Colon (tissue), 2 donors: ENCODE data around the gene HSPA9.

ENCODE experiments used
- FAIRE-seq: peaks from 2 replicates; lab custom pipeline; 2012; peaks lifted over from hg19 to GRCh38; lab: Jason Lieb, UNC
- donor health status: control.
- donor health status: control.

Gene HSPA9

DNA sequence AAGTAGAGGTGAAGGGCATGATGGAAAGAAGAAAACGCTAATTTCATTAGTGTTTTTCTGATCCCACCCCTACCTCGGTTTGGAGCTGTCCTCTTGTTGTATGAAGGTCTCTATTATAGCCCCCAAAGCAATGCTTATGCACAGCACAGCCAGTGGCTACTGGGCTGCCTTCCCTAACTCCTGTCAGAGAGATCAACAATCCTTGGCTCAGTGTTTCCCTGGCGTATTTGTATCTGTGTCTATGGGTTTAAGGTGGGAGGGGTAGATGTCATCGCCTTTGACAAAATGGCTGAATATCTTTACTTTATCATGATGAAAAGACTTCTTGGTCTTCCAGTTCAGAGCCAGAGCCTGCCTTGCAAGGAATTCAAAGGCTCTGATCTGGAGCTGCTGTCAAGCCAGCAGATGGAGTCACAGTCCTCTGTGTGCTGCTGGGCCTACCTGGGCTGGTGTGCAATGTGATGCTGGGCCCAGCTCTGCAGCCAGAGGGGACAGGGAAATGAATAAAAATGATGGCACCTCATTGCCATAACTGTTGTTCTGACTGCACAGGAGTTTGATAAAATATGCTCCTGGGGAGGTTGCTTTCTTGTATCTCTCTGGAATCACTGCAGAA lies 20.1 kb upstream of the HSPA9 start:
- FAIRE-seq, result no peak

DNA sequence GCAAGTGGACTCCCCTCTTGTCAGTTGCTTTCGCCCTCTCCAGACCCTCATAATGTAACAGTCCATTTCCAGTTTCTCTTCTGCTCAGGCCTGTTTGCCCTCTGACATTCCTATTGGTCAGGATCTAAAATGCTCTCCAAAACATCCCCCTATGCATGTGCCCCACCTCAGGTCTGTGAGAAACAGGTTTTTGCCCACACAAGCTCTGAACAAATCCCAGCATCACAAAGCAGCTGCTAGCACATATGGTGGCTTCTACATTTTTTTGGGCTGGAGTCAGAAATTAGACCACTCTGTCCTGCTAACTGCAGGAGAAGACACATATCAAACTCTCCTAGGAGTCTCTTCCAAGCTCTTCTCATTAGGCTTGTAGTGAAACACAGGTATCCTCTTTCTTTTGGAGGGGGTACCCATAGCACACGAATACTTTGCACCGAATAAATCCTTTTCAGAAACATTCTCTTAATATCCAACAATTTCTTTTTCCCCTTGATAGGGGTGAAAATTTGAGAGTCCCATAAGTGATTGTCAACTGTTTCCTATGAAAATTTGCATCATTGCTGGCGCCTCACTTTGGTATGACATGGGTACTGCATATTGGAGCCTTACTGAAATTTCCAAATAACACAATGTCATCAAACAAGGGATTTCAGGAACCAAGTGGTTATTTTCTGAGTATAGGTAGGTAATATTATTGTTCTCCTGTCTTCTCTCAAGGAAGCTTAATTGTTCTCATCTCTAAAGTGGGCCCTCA lies 19.3 kb upstream of the HSPA9 start:
- FAIRE-seq, result no peak

DNA sequence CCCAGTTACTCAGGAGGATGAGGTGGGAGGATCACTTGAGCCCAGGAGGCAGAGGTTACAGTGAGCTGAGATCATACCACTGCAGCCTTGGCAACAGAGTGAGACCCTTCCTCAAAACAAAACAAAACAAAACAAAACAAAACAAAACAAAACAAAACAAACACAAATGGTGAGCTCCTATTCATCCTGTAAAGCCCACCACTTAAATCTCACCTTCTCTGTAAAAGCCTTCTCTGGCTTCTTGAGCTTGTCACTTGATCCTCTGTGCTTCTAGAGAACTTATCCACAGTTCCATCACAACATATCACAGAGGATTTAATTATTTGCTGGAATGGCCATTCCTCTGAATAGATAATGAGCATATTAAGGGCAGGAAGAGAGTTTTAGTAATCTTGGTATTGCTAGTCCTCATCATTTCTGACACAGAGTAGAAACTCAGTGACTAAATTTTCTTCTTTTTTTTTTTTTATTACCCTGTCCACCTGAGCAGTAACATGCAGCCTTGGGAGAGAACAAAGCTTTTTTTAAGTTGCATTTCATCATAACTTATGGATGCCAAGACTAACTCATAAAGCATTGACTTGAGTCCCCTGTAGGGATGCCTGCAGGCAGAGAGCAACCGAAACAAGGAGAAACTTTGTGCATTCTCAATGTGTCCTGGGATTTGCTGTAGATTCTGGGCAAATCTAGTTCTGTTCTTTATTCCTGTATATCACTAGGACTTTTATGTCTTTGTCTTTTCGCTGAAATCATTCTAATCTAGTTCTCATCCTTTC lies 13.0 kb upstream of the HSPA9 start:
- FAIRE-seq, result no peak

DNA sequence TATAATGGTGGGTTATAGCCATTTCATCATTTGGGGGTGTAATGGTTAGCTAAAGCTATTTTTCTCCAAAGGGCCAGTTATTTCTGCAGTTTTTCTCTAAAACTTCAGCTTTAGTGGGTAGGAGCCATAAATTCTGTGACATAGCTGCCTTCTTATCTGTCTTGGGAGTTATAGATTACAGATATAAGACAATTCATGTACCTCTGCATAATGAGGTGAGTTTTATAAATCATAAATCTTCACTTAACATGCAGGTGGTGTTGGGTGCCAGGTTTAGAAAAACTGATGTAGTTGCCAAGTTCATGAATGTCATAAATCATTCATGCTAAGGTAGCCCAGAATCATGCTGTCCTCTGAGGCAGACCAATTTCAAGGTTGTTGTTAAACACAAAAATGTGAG lies 10.0 kb upstream of the HSPA9 start:
- FAIRE-seq, result no peak

DNA sequence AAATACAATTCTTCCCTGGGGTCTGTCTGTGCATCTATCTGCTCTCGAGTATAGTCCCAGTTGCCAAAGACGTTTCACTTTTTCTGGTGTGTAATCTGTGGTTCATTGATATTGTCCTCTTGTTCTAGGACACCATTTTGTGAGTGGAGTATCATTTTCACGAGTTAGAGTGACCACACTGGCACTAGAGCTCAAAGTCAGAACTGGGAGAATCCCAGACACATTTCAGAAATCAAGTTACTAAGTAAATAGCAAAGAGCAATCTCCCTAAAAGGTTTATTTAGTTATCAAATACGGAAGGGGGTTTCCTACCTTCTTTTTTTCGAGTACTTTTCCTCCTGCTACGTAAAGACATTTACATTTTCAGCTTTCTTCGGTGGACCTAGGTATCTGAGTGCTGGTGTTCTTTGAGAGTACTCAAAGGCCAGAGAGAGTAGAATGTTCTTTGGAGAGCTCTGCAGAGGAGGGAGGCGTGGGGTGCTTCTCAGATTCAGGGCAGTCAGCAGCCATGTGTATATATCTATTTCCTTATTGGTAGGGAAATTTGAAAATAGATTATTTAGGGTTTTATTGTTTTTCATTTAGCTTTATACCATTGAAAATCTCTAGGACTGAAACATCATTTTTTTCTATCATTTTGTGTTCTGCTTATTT lies 8.9 kb upstream of the HSPA9 start:
- no peak for FAIRE-seq

DNA sequence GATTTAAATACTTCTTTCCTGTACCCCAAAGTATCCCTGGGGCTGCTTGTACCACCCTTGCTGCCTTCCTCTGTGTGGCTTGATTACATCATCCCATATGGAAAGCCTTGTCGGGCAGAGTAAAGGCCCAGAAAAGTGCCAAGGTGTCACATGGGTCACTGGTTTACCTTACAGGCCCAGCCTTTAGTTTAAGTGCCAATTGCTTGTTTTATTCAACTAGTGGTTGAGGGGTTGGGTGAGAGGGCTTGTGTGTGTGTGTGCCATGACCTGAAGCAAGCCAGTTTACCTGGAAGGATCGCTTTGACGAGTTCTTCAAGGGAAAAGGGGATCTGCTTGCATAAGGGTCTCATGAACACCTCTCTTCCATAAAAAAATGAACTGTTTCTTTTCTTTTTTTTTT lies 7.8 kb upstream of the HSPA9 start:
- FAIRE-seq, result no peak

DNA sequence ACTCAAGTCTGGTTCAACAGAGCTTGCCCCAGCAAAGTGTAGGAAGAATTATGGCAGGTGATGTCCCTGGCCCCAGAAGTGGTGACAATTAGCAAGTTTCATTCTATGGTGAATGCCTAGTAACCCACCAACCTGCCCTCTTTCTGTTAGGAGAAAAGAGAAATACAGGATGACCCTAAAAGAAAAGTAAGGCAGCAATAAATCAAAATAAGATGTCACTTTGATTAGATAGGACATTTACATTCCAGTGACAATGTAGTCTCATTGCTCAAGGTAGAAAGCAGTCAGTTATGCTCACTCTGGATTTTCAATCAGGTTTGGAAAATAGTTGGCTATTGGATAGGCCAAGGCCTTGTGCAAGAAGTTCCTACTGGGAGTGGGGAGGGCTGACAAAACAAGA lies 5.6 kb upstream of the HSPA9 start:
- no peak for FAIRE-seq

DNA sequence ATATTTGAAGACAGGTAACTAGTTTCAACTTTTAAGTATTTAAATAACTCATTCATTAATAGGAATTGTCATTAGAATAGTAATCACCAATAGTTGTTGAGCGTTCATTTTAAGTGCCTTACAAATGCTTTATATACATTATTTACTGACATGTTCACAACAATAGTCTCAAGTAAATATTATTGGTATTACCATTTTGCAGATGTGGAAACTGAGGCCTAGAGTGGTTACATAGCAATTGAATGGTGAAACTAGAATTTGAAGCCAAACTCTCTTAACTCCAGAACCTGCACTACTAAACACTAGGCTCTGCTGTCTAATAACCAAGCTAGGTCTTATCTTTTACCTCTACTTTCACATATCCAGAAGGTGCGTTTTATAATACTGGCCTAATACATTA lies 4.8 kb upstream of the HSPA9 start:
- FAIRE-seq, result no peak

DNA sequence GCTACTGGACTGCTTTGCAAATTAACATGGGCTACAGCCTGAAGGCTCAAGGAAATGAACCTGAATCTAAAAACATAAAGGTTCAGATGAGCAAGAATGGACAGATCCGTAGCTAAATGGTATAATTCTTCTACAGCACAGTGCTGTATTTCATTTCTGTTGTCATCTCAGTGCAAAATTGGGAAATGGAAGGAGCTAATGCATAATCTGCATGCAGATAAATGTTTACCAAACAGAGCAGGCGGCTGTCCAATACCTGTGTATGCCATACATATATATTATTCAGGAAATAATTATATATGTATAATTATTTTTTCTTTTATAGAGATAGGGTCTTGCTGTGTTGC lies 4.3 kb upstream of the HSPA9 start:
- no peak for FAIRE-seq

DNA sequence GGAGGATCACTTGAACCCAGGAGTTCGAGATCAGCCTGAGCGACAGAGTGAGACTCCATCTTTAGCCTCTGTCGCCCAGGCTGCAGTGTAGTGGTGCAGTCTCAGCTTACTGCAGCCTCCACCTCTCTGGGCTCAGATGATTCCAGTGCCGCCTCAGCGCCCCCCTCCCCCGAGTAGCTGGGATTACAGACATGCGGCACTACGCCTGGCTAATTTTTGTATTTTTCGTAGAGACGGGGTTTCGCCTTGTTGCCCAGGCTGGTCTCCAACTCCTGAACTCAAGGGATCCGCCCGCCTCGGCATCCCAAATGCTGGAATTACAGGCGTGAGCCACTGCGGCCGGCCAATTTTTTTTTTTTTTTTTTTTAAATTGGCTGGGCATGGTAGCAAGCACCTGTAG lies 2.3 kb upstream of the HSPA9 start:
- FAIRE-seq, result no peak

DNA sequence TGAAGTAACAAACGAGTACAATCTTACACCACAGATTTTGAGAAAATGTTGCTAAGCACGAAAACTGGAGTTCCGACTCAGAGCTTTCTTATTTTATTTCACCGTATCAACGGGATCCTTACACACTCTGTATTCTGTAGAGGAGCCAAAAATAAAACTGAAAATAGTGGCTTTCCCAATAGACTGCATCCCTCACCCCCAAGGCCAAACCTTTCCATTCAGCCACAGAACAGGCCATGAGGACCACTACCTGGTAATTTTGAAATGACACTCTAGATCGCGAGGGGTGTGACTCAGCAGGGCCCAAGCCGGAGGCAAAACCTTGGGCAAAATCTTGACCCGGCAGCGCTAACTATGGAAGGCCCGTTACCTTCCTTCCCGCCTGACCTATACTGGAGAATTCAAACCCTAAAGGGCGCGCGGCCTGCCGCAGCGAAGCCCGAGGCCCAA lies 432 bp downstream of the HSPA9 start:
- no peak for FAIRE-seq

DNA sequence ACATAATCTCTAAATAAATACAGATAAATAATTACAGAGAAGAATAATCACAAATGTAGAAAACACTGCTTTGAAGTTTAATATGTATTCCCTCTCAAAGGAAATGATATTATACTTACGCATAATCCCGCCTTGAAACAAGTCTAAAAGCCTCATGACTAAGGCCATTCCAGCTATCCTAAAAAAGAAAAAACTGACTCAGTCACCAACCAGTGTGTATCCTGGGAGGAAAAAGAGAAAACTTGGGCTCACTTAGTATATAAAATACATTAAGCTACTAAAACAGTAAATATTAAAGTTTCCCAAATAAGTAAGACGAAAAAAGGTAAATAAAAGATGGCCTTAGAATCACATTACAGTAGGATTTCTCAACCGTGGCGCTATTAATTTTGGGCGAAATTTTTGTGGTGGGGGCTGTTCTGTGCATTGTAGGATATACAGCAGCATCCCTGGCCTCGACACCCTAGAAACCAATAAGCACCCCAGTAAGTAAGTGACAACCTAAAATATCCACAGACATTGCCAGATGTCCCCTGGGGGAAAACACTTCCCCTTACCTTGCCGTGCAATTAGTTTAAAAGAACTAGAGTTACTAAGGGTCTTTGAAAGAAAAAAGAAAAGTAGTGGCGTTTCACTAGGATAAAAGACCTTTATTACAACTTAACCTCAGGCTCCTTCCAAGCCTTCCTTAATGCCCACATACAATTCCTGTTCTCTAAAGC lies 1.1 kb downstream of the HSPA9 start:
- no peak for FAIRE-seq

DNA sequence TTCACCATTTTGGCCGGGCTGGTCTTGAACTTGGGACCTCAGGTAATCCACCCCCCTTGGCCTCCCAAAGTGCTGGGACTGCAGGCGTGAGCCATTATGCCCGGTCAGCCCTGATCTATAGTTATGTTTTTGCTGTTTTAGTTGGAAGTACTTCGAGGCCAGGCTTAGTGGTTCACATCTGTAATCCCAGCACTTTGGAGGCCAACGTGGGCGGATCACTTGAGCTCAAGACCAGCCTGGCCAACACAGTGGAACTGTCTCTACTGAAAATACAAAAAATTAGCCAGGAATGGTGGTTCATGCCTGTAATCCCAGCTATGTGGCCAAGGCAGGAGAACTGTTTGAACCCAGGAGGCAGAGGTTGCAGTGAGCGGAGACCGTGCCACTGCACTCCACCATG lies 2.0 kb downstream of the HSPA9 start:
- no peak for FAIRE-seq

DNA sequence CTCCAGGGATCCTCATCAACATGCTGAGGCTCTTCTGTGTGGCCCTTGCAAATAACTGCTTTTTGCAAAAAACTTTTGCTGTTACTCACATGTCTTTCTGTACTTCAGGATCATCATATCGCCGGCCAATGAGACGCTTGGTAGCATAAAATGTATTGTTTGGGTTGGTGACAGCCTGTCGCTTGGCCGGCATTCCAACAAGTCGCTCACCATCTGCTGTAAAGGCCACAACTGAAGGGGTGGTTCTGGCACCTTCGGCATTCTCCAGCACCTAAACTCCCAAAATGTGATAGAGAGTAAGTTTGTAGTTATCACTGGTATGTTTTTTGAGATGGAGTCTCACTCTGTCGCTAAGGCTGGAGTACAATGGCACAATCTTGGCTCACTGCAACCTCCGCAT lies 4.3 kb downstream of the HSPA9 start:
- FAIRE-seq, result no peak

DNA sequence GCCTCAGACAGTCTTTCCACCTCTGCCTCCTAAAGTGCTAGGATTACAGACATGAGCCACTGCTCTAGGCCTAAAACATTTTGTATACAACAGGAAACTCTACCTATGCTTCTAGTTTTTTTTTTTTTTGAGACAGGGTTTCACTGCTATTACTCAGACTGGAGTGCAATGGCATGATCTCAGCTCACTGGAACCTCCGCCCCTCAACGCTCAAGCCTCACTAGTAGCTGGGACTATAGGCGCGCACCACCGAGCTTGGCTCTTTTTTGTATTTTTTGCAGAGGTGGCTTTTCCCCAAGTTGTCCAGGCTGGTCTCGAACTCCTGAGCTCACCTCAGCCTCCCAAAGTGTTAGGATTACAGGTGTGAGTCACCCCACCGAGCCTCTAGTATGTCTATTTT lies 5.4 kb downstream of the HSPA9 start:
- no peak for FAIRE-seq

DNA sequence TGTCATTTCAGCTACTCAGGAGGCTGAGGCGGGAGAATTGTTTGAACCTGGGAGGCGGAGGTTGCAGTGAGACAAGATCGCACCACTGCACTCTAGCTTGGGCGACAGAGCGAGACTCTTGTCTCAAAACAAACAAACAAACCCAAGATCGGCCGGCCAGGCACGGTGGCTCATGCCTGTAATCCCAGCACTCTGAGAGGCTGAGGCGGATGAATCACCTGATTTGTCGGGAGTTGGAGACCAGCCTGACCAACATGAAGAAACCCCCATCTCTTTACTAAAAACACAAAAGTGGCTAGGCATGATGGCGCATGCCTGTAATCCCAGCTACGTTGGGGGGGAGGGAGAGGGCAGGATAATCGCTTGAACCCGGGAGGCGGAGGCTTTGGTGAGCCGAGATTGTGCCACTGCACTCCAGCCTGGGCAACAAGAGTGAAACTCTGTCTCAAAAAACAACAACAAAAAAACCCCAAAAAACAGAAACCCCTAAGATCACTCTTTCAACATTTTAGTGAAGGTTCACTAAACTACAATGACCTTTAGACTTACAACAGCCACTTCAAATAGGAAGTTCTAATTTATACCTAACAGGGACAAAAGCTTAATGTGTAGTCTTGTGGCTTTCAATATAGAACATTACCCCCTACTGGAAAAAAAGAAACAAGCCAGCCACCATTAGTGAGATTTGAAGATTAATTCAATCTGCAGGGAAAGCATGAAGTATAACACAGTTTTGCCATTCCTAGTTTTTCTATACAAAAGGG lies 7.0 kb downstream of the HSPA9 start:
- FAIRE-seq, result no peak

DNA sequence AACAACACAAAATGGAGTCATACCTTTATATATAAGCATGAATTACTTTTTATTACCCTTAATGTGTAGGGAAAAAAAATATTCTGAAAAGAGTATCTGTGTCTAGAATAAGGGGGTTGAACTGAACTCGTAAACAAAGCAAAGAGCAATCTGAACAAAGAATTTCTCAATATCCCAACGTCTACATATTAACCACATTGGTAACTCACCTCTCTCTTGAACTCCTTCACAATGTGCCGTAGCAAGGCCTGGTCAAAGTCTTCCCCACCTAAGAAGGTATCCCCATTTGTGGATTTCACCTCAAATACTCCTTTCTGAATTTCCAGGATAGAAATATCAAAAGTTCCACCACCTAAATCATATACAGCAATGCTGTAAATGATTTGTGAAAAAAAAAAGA lies 8.4 kb downstream of the HSPA9 start:
- FAIRE-seq, result no peak

DNA sequence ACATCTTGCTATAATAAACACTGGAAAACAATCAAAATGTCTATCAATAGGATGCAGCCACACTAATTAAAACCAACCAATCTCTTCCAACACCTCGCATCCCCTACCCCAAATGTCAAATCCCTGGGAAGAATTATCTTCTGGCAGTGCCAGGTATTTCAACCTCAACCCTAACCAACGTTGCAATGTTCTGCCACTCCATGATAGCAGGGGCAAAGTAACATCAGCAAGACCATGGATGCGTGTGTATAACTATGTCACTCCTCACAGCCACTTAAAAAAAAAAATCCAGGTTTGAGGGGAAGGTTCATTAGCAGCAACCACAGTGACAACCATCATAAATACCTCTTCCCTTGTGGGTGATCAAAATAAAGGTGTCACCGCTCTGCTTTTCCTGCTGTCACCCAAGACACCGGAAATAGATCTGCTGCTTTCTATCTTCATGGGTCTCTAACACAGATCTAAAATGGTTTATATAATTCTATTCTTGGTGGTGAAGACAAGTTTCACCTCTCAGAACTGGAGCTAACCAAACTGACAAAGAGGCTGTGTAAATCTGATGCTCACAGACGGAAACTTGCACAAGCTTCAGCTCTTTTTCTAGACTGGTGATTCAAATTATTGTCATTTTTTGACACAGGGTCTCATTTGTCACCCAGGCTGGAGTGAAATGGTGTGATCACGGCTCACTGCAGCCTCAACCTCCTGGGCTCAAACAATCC lies 9.9 kb downstream of the HSPA9 start:
- FAIRE-seq, result no peak

DNA sequence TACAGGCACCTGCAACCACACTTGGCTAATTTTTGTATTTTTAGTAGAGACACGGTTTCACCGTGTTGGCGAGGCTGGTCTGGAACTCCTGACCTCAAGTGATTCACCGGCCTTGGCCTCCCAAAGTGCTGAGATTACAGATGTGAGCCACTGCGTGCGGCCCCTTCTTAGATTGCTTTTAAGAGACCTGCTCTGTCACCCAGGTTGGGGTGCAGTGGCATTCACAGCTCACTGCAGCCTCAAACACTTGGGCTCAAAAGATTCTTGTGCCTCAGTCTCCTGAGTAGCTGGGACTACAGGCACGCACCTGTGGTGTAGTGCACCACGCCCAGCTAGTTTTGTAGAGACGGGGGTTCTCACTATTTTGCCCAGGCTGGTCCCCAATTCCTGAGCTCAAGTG lies 11.0 kb downstream of the HSPA9 start:
- FAIRE-seq, result no peak

DNA sequence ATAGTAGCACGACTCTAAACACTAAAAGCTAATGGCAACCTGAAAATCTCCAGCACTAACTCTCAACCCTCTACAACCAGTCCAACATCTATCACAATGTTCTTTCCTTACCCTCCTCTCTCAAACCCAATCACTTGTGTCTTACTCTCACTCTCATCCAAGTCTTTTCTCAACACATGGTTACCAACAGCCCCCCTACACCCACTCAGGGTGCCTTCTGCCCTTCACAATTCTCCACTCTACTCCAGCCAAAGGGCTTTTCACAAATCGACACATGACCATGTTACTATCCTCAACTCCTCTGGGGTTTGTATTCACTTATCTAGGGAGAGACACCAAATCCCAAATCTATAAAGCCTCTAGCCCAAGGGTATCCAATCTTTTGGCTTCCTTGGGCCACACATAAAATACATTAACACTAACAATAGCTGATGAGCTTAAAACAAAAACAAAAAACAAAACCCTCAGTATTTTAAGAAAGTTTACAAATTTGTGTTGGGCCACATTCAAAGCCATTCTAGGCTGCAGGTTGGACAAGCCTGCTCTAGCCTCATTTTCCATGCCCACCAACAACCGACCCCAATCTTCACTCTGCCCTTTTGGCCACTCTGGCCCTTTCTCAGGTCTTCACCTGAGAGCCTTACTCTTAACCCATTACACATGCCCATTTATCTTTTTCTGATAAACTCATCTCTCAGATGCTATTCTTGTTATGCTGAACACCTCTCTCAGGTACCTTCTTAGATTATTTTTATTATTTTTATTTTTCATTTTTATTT lies 11.7 kb downstream of the HSPA9 start:
- FAIRE-seq, result no peak
